ENCODE measurements around the gene IFFO2.

The IFFO2 gene

GRCh38 chr1:18972991-18973390, 16.5 kb upstream of the IFFO2 start:
- no peak for TF ChIP-seq CTCF (IDR thresholded peaks at IDR 0.05; ENCODE audit: low read depth, low read length)
- DNase-seq (ENCODE audit: low read depth in 2 of 2), result peak; percentile 23 to 57

GRCh38 chr1:18972531-18972930, 16.1 kb upstream of the IFFO2 start:
- DNase-seq (ENCODE audit: low read depth in 2 of 2), result peak; percentile 44 to 45
- peak; percentile 24 for TF ChIP-seq CTCF (IDR thresholded peaks at IDR 0.05; ENCODE audit: low read depth, low read length)
- no peak overlapping the region for H3K4me3 ChIP-seq (replicated peaks in 1 of 2; ENCODE audit: low read depth in 2 of 2, low read length in 2 of 2)

More at GRCh38 chr1:18972991-18973390, 16.5 kb upstream of the IFFO2 start:
- no peak overlapping the region for H3K4me3 ChIP-seq (replicated peaks in 1 of 2; ENCODE audit: low read depth in 2 of 2, low read length in 2 of 2)

GRCh38 chr1:18970762-18971161, 14.3 kb upstream of the IFFO2 start:
- no peak for DNase-seq (ENCODE audit: low read depth in 2 of 2)
- no peak for TF ChIP-seq CTCF (IDR thresholded peaks at IDR 0.05; ENCODE audit: low read depth, low read length)
- H3K4me3 ChIP-seq (replicated peaks in 1 of 2; ENCODE audit: low read depth in 2 of 2, low read length in 2 of 2), result no peak overlapping the region

GRCh38 chr1:18970358-18970757, 13.9 kb upstream of the IFFO2 start:
- TF ChIP-seq CTCF (IDR thresholded peaks at IDR 0.05; ENCODE audit: low read depth, low read length), result no peak
- no peak for DNase-seq (ENCODE audit: low read depth in 2 of 2)
- H3K4me3 ChIP-seq (replicated peaks in 1 of 2; ENCODE audit: low read depth in 2 of 2, low read length in 2 of 2), result no peak overlapping the region

DNA sequence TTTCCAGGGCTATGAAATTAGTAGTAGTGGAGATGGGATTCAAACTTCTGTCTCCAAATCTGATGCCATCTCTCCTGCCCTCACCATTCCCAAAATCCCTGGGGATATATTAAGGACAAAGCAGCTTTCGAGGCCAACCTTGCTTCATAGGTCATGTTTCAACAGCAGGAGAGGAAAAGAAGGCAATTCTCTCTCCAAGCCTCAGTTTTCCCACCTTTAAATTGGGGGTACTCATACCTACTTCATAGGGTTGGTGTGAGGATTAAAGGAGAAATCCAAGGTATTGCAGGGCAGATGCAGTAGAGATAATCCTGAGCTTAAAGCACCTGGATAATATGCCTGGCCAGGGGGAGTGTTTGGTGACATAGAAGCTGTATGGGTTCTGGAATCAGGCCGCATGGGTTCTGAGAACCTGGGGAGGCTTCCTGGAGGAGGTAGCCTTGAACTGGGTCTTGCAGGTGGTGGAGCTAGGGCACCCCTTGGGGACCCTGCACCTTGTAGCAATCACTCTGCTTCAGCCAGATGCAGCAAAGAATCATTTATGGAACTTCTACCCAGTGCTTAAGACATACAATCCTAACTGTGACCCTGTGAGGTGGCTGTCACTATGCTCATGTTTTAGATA, 10.7 kb upstream of the IFFO2 start:
- no peak overlapping the region for H3K4me3 ChIP-seq (replicated peaks in 1 of 2; ENCODE audit: low read depth in 2 of 2, low read length in 2 of 2)
- no peak for TF ChIP-seq CTCF (IDR thresholded peaks at IDR 0.05; ENCODE audit: low read depth, low read length)
- no peak for DNase-seq (ENCODE audit: low read depth in 2 of 2)

- peak; percentile 39 to 78 for DNase-seq (ENCODE audit: low read depth in 2 of 2)
- TF ChIP-seq CTCF (IDR thresholded peaks at IDR 0.05; ENCODE audit: low read depth, low read length), result no peak
- H3K4me3 ChIP-seq (replicated peaks in 1 of 2; ENCODE audit: low read depth in 2 of 2, low read length in 2 of 2), result no peak overlapping the region
These were observed 9.0 kb upstream of the IFFO2 start for GRCh38 chr1:18965206-18966173.
